NB4 (cell line): ENCODE data around the gene SPAG17.

Source experiments
- DNase-seq: peaks from one replicate; pipeline ENCODE4 v3.0.0; 2010; ENCODE audit warnings: low read depth
- H3K4me3 ChIP-seq: one replicate; pipeline ENCODE4 v1.5.1; 2011; ENCODE audit warnings: mild to moderate bottlenecking, low read depth, low read length, moderate library complexity
- MYC ChIP-seq: IDR thresholded peaks from 2 replicates; pipeline ENCODE4 v1.6.1; 2011; ENCODE audit warnings: low read depth, low read length
- POLR2A ChIP-seq: IDR thresholded peaks from 2 replicates; pipeline ENCODE4 v1.6.1; 2011; ENCODE audit warnings: mild to moderate bottlenecking; ENCODE audit not compliant: insufficient read length; ENCODE audit errors: extremely low read depth
- TF ChIP-seq, protein P1 (sequence below): IDR thresholded peaks from one replicate; pipeline ENCODE4 v1.5.1; 2012; ENCODE audit warnings: low read depth, low read length
- TF ChIP-seq, protein P2 (sequence below): IDR thresholded peaks from 2 replicates; pipeline ENCODE4 v1.6.1; 2011; ENCODE audit warnings: low read depth, low read length

SPAG17 gene

DNA sequence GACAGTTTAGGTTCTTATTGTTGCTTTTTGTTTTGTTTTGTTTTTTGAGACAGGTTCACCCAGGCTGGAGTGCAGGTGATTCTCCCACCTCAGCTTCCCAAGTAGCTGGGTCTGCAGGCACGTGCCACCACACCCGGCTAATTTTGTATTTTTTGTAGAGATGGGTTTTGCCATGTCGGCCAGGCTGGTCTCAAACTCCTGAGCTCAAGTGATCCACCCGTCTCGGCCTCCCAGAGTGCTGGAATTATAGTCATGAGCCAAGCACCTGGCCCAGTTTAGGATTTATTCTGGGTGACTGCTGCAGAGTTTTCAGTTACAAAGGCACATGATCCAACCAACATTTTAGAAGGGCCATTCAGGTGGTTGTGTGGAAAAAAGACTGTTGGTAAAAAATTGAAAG, 102.0 kb downstream of the SPAG17 start:
- DNase-seq: no peak
- no peak overlapping the region for H3K4me3 ChIP-seq
- TF ChIP-seq, protein P1, sequence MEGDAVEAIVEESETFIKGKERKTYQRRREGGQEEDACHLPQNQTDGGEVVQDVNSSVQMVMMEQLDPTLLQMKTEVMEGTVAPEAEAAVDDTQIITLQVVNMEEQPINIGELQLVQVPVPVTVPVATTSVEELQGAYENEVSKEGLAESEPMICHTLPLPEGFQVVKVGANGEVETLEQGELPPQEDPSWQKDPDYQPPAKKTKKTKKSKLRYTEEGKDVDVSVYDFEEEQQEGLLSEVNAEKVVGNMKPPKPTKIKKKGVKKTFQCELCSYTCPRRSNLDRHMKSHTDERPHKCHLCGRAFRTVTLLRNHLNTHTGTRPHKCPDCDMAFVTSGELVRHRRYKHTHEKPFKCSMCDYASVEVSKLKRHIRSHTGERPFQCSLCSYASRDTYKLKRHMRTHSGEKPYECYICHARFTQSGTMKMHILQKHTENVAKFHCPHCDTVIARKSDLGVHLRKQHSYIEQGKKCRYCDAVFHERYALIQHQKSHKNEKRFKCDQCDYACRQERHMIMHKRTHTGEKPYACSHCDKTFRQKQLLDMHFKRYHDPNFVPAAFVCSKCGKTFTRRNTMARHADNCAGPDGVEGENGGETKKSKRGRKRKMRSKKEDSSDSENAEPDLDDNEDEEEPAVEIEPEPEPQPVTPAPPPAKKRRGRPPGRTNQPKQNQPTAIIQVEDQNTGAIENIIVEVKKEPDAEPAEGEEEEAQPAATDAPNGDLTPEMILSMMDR: no peak
- TF ChIP-seq MYC: no peak
- no peak for TF ChIP-seq POLR2A
- TF ChIP-seq, protein P2, sequence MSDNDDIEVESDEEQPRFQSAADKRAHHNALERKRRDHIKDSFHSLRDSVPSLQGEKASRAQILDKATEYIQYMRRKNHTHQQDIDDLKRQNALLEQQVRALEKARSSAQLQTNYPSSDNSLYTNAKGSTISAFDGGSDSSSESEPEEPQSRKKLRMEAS: no peak

DNA sequence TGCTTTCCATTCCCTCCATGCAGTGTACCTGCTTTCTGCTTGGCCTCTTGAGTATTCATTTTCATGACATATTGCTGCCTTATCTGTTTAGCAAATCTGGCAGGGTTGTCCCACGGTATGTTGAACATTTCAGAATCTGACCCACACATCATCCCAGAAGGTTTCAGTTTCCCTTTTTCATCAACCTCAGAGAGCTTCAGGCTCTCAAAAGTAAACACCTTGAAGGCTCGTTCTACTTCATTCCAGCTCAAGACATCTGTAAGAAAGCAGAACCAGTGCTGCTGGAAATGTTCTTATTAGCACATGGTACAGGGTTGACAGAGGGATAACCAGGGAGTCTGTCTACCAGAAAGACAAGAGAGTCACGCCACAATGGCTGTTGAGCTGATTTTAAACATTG, 103.6 kb downstream of the SPAG17 start:
- DNase-seq: no peak
- H3K4me3 ChIP-seq: no peak overlapping the region
- TF ChIP-seq POLR2A: no peak
- TF ChIP-seq, protein P1: no peak
- TF ChIP-seq, protein P2: no peak

DNA sequence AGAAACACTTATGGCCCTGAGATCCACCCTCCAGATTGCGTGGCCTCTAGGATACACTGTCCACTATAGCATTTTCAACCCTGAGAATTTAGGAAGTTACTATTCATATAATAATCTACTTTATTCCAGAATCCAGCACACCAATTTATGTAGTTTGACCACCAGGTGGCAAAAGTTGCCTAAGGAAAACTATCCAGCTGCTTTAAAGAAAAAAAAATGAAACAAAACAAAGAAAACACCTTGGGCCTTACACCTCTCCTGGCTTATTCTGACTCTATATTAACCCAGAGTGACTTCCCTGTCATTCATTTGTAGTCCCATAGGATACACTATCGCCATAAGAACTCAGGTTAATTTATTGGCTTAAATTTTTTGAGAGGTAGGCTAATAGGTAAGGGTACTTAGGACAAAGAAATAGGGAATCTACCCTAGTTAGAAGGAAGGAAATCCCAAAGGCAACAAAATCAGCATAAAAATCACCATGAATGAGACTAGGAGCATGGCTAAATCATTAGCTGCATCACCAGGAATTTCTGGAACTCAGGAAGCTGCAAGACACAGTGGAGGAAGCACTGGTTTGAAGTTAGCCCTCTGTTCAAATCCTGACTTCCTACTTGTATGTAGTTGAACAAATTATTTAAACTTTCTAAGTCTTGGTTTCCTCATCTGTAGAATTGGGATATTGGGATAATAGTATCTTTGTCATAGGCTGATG, 107.5 kb downstream of the SPAG17 start:
- TF ChIP-seq MYC: no peak
- TF ChIP-seq POLR2A: no peak
- TF ChIP-seq, protein P2: no peak
- TF ChIP-seq, protein P1: peak; percentile 22
- DNase-seq: peak; percentile 26

DNA sequence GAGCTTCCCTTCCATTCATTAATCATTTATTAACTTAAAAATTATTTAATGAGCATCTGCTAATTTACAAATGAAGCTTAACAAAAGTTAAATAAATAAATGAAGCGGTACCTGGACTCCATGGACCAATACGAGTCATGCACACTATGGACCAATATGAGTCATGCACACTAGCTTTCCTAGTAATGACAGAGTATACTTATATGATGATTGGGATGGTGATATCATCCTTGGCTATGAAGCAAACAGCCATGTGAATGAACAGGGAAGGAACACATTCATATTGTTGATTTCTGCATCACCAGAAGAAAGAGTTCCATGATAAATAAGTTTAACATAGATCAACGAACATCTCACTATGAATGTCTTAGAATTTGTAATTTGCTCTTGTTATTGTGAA, 109.9 kb downstream of the SPAG17 start:
- TF ChIP-seq POLR2A (no peak), MYC (no peak)
- TF ChIP-seq, protein P2: no peak
- TF ChIP-seq, protein P1: no peak
- H3K4me3 ChIP-seq: no peak overlapping the region
- no peak for DNase-seq

More for the DNA sequence above, 107.5 kb downstream of the SPAG17 start:
- no peak overlapping the region for H3K4me3 ChIP-seq

DNA sequence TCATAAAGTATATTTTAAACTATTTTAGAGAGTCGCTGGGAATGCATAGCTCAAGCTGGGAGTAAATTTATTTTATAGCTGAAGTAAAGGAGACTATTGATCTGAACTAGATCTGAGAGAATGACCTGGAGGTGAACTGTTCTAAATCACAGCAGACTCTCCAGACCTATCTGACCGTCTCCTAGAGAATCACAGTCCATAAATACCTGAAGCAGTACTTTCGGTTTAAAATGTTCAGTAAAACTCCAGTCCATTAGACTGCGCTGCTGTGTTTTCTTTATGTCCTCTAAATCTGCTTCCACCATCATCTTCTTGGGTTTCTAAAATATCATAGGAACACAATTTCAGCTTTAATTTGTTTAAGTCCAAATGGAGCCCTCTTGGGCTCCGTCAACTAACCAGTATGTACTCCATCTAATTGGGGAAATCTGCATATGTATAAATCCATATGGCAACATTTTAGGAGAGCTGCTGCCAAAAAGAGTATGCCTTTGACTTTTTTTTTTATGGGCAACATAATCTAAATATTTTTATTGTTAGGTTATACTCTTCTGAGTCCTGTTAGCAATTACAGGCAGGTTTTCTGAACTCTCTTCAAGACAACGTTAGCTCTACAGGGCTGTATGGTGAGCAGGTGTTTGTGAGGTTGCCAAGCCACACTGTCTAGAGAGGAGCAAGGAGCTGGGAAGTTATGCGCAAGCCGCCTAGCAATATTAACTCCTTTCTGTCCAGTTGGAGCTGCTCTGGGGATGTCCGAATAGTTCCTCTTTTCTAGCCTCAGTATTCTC, 111.2 kb downstream of the SPAG17 start:
- TF ChIP-seq, protein P1: no peak
- no peak for TF ChIP-seq MYC
- TF ChIP-seq, protein P2: no peak
- no peak for TF ChIP-seq POLR2A
- H3K4me3 ChIP-seq: no peak overlapping the region
- peak; percentile 11 for DNase-seq
